ENCODE results near the gene FKBP11. TPM values are rescaled to one million over a fixed set of nuclear protein-coding genes. Genes with fewer than 3 reads are reported as not detected.

Gene FKBP11
- total and polyA plus RNA-seq, 8 donors: 7.6 to 63.6 (median 30.6) TPM

- Histone ChIP-seq H3K9me3 (no peaks in the 10 kb centered on the region), H3K27me3 (no peaks in the 10 kb centered on the region), H3K4me1 (peaks cover 12 to 26% (median 23%) of the 10 kb centered on the region in 4 donors), H3K36me3 (peaks cover 0 to 27% (median 19%) of the 10 kb centered on the region in 4 donors), H3K27ac (peak overlapping the region in 1 of 5 donors; percentile 39), H3K4me3 (no peak overlapping the region)
- intact Hi-C loops (cut with DNase I; ENCODE audit: low total_unique reads): no loop called here
- DNase-seq: no peak
- TF ChIP-seq POLR2AphosphoS5 (IDR thresholded peaks at IDR 0.05) (no peak), CTCF (IDR thresholded peaks at IDR 0.05) (no peak), POLR2A (IDR thresholded peaks at IDR 0.05) (no peak), EP300 (IDR thresholded peaks at IDR 0.05) (no peak)
These were observed 20.9 kb upstream of the FKBP11 start for GRCh38 chr12:48946205-48946604.

- H3K9me3 ChIP-seq: no peaks in the 10 kb centered on the region
- TF ChIP-seq POLR2AphosphoS5 (IDR thresholded peaks at IDR 0.05) (no peak), EP300 (IDR thresholded peaks at IDR 0.05) (no peak)
- peaks cover 26 to 49% (median 42%) of the 10 kb centered on the region in 4 donors for H3K36me3 ChIP-seq
- H3K27ac ChIP-seq: no peak overlapping the region
- peaks cover 12 to 25% (median 22%) of the 10 kb centered on the region in 4 donors for H3K4me1 ChIP-seq
- WGBS, 5 donors: 78 to 98% (median 90%) methylated on average over 4 of the region's 4 CpGs
- no peak for DNase-seq
- no peak overlapping the region for H3K4me3 ChIP-seq
- intact Hi-C loops (cut with DNase I; ENCODE audit: low total_unique reads): no loop called here
- H3K27me3 ChIP-seq: no peaks in the 10 kb centered on the region
These were observed 17.9 kb upstream of the FKBP11 start for GRCh38 chr12:48943221-48943620.

- peaks cover 38 to 74% (median 67%) of the 10 kb centered on the region in 4 donors for H3K36me3 ChIP-seq
- H3K27ac ChIP-seq: no peak overlapping the region
- 70 to 89% (median 73%) methylated on average over 3 of the region's 3 CpGs for WGBS, 5 donors
- no peaks in the 10 kb centered on the region for H3K9me3 ChIP-seq
- H3K4me3 ChIP-seq: no peak overlapping the region
- H3K27me3 ChIP-seq: no peaks in the 10 kb centered on the region
- DNase-seq: no peak
- TF ChIP-seq POLR2AphosphoS5 (IDR thresholded peaks at IDR 0.05) (no peak), EP300 (IDR thresholded peaks at IDR 0.05) (no peak), POLR2A (IDR thresholded peaks at IDR 0.05) (no peak), CTCF (IDR thresholded peaks at IDR 0.05) (no peak)
- intact Hi-C loops (cut with DNase I; ENCODE audit: low total_unique reads): no loop called here
- H3K4me1 ChIP-seq: peaks cover 0 to 4% (median 2%) of the 10 kb centered on the region in 4 donors
These were observed 14.9 kb upstream of the FKBP11 start for GRCh38 chr12:48940181-48940580.

GRCh38 chr12:48938805-48939204 is 13.5 kb upstream of the FKBP11 start:
- Histone ChIP-seq H3K36me3 (peaks cover 40 to 88% (median 80%) of the 10 kb centered on the region in 4 donors), H3K4me3 (no peak overlapping the region), H3K27ac (no peak overlapping the region), H3K4me1 (peaks cover 0 to 4% (median 2%) of the 10 kb centered on the region in 4 donors), H3K9me3 (no peaks in the 10 kb centered on the region), H3K27me3 (no peaks in the 10 kb centered on the region)
- 83 to 89% (median 83%) methylated on average over 7 of the region's 7 CpGs for WGBS, 5 donors
- intact Hi-C loops (cut with DNase I; ENCODE audit: low total_unique reads): no loop called here
- DNase-seq: no peak
- TF ChIP-seq POLR2AphosphoS5 (IDR thresholded peaks at IDR 0.05): no peak
- no peak for TF ChIP-seq POLR2A (IDR thresholded peaks at IDR 0.05)
- TF ChIP-seq CTCF (IDR thresholded peaks at IDR 0.05): no peak
- TF ChIP-seq EP300 (IDR thresholded peaks at IDR 0.05): no peak

- no peak for TF ChIP-seq POLR2AphosphoS5 (IDR thresholded peaks at IDR 0.05)
- no peak for TF ChIP-seq POLR2A (IDR thresholded peaks at IDR 0.05)
- TF ChIP-seq EP300 (IDR thresholded peaks at IDR 0.05): no peak
- no peak for TF ChIP-seq CTCF (IDR thresholded peaks at IDR 0.05)
- Histone ChIP-seq H3K4me3 (no peak overlapping the region), H3K36me3 (peaks cover 52 to 94% (median 91%) of the 10 kb centered on the region in 4 donors), H3K27me3 (no peaks in the 10 kb centered on the region), H3K9me3 (no peaks in the 10 kb centered on the region), H3K4me1 (peaks cover 0 to 4% (median 2%) of the 10 kb centered on the region in 4 donors), H3K27ac (no peak overlapping the region)
- DNase-seq: no peak
- WGBS, 5 donors: 79 to 83% (median 81%) methylated on average over 6 of the region's 6 CpGs
- intact Hi-C loops (cut with DNase I; ENCODE audit: low total_unique reads): no loop called here
These were observed 11.9 kb upstream of the FKBP11 start for GRCh38 chr12:48937170-48937569.
